ENCODE measurements around the gene SOX12.

SOX12 gene

GRCh38 chr20:297098-297924 is 28.0 kb upstream of the SOX12 start, which contains the start of gene ZCCHC3:
ZCCHC3 (plus strand) TSS chr20:297570; CDS start chr20:297587, 17 bp downstream.
- peak; percentile 87 to 90 for DNase-seq
- no peaks in the 10 kb centered on the region for H3K9me3 Mint-ChIP-seq
- no peaks in the 10 kb centered on the region for H3K27me3 Mint-ChIP-seq
- H3K4me1 Mint-ChIP-seq: peaks cover 45% of the 10 kb centered on the region
- H3K27ac Mint-ChIP-seq: peak within 1 kb of the TSS; percentile 99 to 100
- peak within 1 kb of the TSS; percentile 95 to 99 for H3K4me3 Mint-ChIP-seq
- peak; percentile 91 for ATAC-seq

GRCh38 chr20:297925-298775 is 27.2 kb upstream of the SOX12 start:
- Mint-ChIP-seq H3K27me3 (no peaks in the 10 kb centered on the region), H3K4me1 (peaks cover 45% of the 10 kb centered on the region), H3K4me3 (peak overlapping the region; percentile 92 to 99), H3K27ac (peak overlapping the region; percentile 97 to 99), H3K9me3 (no peaks in the 10 kb centered on the region)
- DNase-seq (peak; percentile 43 to 59), ATAC-seq (peak; percentile 53)

DNA sequence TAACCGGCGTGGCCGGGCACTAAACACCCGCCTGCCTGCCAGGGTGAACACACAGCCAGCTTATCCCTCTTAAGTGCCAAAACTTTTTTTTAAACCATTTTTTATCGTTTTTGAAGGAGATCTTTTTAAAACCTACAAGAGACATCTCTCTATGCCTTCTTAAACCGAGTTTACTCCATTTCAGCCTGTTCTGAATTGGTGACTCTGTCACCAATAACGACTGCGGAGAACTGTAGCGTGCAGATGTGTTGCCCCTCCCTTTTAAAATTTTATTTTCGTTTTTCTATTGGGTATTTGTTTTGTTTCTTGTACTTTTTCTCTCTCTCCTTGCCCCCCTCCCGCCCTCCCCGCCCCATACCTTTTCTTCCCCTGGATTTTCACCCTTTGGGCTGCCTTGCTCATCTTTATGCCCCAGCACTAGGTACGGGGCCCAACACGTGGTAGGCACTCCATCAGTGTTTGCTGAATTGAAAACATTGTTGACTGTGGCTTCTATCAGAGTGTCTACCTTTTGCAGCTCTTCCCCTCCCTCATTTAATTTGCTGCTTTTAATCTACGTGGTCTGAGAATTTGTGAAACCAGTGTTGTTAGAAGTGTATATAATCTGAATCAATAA is 26.5 kb upstream of the SOX12 start:
- ATAC-seq (no peak), DNase-seq (no peak)
- Mint-ChIP-seq H3K27me3 (no peaks in the 10 kb centered on the region), H3K4me3 (peak overlapping the region; percentile 92 to 99), H3K9me3 (no peaks in the 10 kb centered on the region), H3K27ac (peak overlapping the region; percentile 97 to 99), H3K4me1 (peaks cover 45% of the 10 kb centered on the region)

- DNase-seq: no peak
- H3K4me3 Mint-ChIP-seq: peak overlapping the region; percentile 71 to 92
- no peaks in the 10 kb centered on the region for H3K9me3 Mint-ChIP-seq
- ATAC-seq: no peak
- peak overlapping the region in 1 of 2 donors; percentile 8 for H3K27ac Mint-ChIP-seq
- H3K4me1 Mint-ChIP-seq: peaks cover 45% of the 10 kb centered on the region
- H3K27me3 Mint-ChIP-seq: no peaks in the 10 kb centered on the region
Observed at GRCh38 chr20:300345-300990, 24.9 kb upstream of the SOX12 start.

GRCh38 chr20:301886-302848 is 23.2 kb upstream of the SOX12 start:
- peak; percentile 42 for ATAC-seq
- Mint-ChIP-seq H3K4me3 (no peak overlapping the region), H3K27me3 (no peaks in the 10 kb centered on the region), H3K27ac (no peak overlapping the region), H3K4me1 (peaks cover 31% of the 10 kb centered on the region), H3K9me3 (no peaks in the 10 kb centered on the region)
- DNase-seq: no peak

DNA sequence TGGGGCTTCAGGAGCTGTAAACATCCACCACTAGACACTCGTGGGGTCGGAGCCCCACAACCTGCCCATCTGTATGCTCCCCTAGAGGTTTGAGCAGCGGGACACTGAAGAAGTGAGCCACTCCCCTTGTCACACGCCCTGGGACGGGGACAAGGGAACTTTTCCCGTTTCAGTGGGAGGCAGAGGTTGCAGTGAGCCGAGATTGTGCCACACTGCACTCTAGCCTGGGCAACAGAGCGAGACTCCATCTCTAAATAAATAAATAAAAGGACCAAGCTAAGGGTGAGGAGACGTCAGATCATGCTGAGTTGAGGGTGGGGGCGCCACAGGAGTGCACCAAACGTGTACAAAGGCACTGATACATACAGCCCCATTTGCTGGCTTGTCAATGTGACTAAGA is 19.6 kb upstream of the SOX12 start:
- no peak overlapping the region for H3K27ac Mint-ChIP-seq
- H3K9me3 Mint-ChIP-seq: no peaks in the 10 kb centered on the region
- no peaks in the 10 kb centered on the region for H3K27me3 Mint-ChIP-seq
- no peak overlapping the region for H3K4me3 Mint-ChIP-seq
- DNase-seq: no peak
- peaks cover 29% of the 10 kb centered on the region for H3K4me1 Mint-ChIP-seq
- ATAC-seq: no peak

GRCh38 chr20:308427-309038 is 16.8 kb upstream of the SOX12 start:
- DNase-seq: no peak
- Mint-ChIP-seq H3K9me3 (no peaks in the 10 kb centered on the region), H3K27ac (no peak overlapping the region), H3K4me1 (peaks cover 17% of the 10 kb centered on the region), H3K4me3 (no peak overlapping the region), H3K27me3 (no peaks in the 10 kb centered on the region)
- no peak for ATAC-seq

- ATAC-seq (no peak), DNase-seq (no peak)
- Mint-ChIP-seq H3K4me3 (peak overlapping the region; percentile 20 to 92), H3K9me3 (no peaks in the 10 kb centered on the region), H3K4me1 (peaks cover 21% of the 10 kb centered on the region), H3K27ac (peak overlapping the region in 1 of 2 donors; percentile 75), H3K27me3 (no peaks in the 10 kb centered on the region)
Observed at GRCh38 chr20:309306-309840, 16.0 kb upstream of the SOX12 start.

GRCh38 chr20:309841-310644 is 15.3 kb upstream of the SOX12 start:
- DNase-seq (peak; percentile 86 to 95), ATAC-seq (peak; percentile 100)
- peak overlapping the region; percentile 74 to 90 for H3K27ac Mint-ChIP-seq
- H3K4me1 Mint-ChIP-seq: peaks cover 21% of the 10 kb centered on the region
- no peaks in the 10 kb centered on the region for H3K9me3 Mint-ChIP-seq
- H3K4me3 Mint-ChIP-seq: peak overlapping the region; percentile 88 to 92
- no peaks in the 10 kb centered on the region for H3K27me3 Mint-ChIP-seq

DNA sequence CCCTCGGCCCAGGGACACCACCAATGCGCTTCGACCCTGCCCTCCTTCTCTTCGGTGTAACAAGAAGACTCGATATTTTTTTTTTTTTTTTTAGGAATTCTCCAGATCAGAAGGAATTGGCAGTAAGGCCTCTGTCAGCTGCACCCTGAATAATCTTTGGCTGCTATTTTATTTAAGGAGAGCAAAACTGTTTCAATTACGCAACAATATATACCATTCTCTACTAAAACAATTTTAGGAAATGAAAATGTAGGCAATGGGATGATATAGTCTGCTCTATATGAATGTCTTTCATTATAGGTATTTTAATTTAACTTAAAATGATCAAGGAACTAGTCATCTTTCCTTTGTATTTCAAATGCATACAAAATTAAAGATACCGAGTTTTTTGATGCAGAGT is 14.7 kb upstream of the SOX12 start:
- Mint-ChIP-seq H3K4me1 (peaks cover 21% of the 10 kb centered on the region), H3K4me3 (peak overlapping the region; percentile 88 to 92), H3K27ac (peak overlapping the region in 1 of 2 donors; percentile 74), H3K9me3 (no peaks in the 10 kb centered on the region), H3K27me3 (no peaks in the 10 kb centered on the region)
- DNase-seq (no peak), ATAC-seq (no peak)

DNA sequence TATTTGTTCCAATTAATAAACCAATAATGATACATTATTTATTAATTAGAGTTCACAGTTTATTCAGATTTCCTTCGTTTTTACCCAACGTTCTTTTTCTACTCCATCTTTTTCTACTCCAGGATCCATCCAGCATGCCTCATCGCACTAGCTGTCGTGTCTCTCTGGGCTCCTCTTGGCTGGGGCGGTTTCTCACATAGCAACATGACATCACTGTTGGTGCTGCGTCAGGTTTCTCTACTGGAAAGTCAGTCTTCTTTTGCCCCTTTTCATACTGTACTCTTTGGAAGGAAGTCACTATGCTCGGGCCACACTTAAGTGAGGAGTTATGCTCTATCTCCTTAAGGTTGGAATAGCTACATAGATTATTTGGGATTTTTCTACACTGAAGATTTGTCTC is 13.7 kb upstream of the SOX12 start:
- Mint-ChIP-seq H3K4me3 (peak overlapping the region; percentile 21 to 27), H3K4me1 (peaks cover 21% of the 10 kb centered on the region), H3K27ac (no peak overlapping the region), H3K27me3 (no peaks in the 10 kb centered on the region), H3K9me3 (no peaks in the 10 kb centered on the region)
- ATAC-seq: no peak
- no peak for DNase-seq

DNA sequence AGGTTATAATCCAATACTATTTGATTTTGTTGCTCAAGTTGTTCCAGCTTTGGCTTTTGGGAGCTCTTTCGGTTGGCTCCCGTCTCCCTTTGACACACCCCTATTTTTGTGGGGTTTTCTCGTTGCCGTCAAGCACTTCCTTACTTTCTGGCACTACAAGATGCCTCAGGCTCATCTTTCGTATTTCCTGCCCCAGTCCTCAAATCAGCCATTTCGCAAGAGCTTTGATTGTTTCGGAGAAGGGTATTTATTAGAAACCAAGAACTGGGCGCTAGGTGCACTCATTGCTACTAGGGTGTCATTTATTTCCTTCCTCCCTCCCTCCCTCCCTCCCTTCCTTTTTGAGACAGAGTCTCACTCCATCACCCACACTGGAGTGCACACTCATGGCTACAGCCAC is 13.3 kb upstream of the SOX12 start:
- ATAC-seq (no peak), DNase-seq (no peak)
- H3K27ac Mint-ChIP-seq: no peak overlapping the region
- H3K9me3 Mint-ChIP-seq: no peaks in the 10 kb centered on the region
- no peaks in the 10 kb centered on the region for H3K27me3 Mint-ChIP-seq
- H3K4me3 Mint-ChIP-seq: no peak overlapping the region
- H3K4me1 Mint-ChIP-seq: peaks cover 21% of the 10 kb centered on the region

- H3K9me3 Mint-ChIP-seq: no peaks in the 10 kb centered on the region
- H3K4me1 Mint-ChIP-seq: peaks cover 21% of the 10 kb centered on the region
- no peak overlapping the region for H3K4me3 Mint-ChIP-seq
- H3K27me3 Mint-ChIP-seq: no peaks in the 10 kb centered on the region
- DNase-seq: no peak
- no peak overlapping the region for H3K27ac Mint-ChIP-seq
- no peak for ATAC-seq
Observed at GRCh38 chr20:312866-313265, 12.5 kb upstream of the SOX12 start.
